SH-SY5Y (cell line): ENCODE results near the gene ENOX1.

Experiments
- GATA2 ChIP-seq: IDR thresholded peaks from 2 replicates; pipeline ENCODE4 v1.6.1; 2011; ENCODE audit warnings: mild to moderate bottlenecking, low read depth, low read length
- GATA3 ChIP-seq: IDR thresholded peaks from 2 replicates; pipeline ENCODE4 v1.6.1; 2011; ENCODE audit warnings: low read depth, mild to moderate bottlenecking, low read length, moderate library complexity

Gene ENOX1

GRCh38 chr13:43558939-43559338 lies 227.8 kb downstream of the ENOX1 start:
- TF ChIP-seq GATA3 (no peak), GATA2 (no peak)

GRCh38 chr13:43558326-43558725 lies 228.4 kb downstream of the ENOX1 start:
- TF ChIP-seq GATA3, result no peak

- TF ChIP-seq GATA2, result no peak
- no peak for TF ChIP-seq GATA3
Observed at GRCh38 chr13:43555667-43556066, 231.1 kb downstream of the ENOX1 start.

GRCh38 chr13:43551897-43552456 lies 234.8 kb downstream of the ENOX1 start:
- TF ChIP-seq GATA2, result no peak
- no peak for TF ChIP-seq GATA3

- no peak for TF ChIP-seq GATA2
- TF ChIP-seq GATA3, result no peak
Observed at GRCh38 chr13:43546816-43547215, 240.0 kb downstream of the ENOX1 start.

- TF ChIP-seq GATA3 (no peak), GATA2 (peak; percentile 62)
Observed at GRCh38 chr13:43546251-43546650, 240.5 kb downstream of the ENOX1 start.

GRCh38 chr13:43545317-43545874 lies 241.4 kb downstream of the ENOX1 start:
- TF ChIP-seq GATA2 (no peak), GATA3 (no peak)

GRCh38 chr13:43544631-43545030 lies 242.1 kb downstream of the ENOX1 start:
- no peak for TF ChIP-seq GATA3
- TF ChIP-seq GATA2, result no peak

- TF ChIP-seq GATA3, result no peak
- no peak for TF ChIP-seq GATA2
Observed at GRCh38 chr13:43544011-43544410, 242.8 kb downstream of the ENOX1 start.

- no peak for TF ChIP-seq GATA3
- TF ChIP-seq GATA2, result no peak
Observed at GRCh38 chr13:43543331-43543730, 243.4 kb downstream of the ENOX1 start.

GRCh38 chr13:43537124-43537523 lies 249.6 kb downstream of the ENOX1 start:
- peak; percentile 99 for TF ChIP-seq GATA2
- TF ChIP-seq GATA3, result peak; percentile 94

GRCh38 chr13:43529796-43530195 lies 257.0 kb downstream of the ENOX1 start:
- TF ChIP-seq GATA3 (no peak), GATA2 (no peak)

- no peak for TF ChIP-seq GATA2
- no peak for TF ChIP-seq GATA3
Observed at GRCh38 chr13:43528992-43529391, 257.8 kb downstream of the ENOX1 start.

- no peak for TF ChIP-seq GATA3
- TF ChIP-seq GATA2, result no peak
Observed at GRCh38 chr13:43522788-43523187, 264.0 kb downstream of the ENOX1 start.

- no peak for TF ChIP-seq GATA2
- no peak for TF ChIP-seq GATA3
Observed at GRCh38 chr13:43520351-43520750, 266.4 kb downstream of the ENOX1 start.

- no peak for TF ChIP-seq GATA2
- TF ChIP-seq GATA3, result no peak
Observed at GRCh38 chr13:43518833-43519232, 267.9 kb downstream of the ENOX1 start.
